CD14-positive monocyte (primary cell): Measurements from ENCODE around the gene QSOX2. TPM values are rescaled to one million over a fixed set of nuclear protein-coding genes. Genes with fewer than 3 reads are reported as not detected.
A peak's percentile ranks its signal among the peaks of the same experiment; 100 is the strongest.

Experiments used
- DNase-seq, 3 donors: peaks; one replicate each; pipeline ENCODE4 v3.0.0-alpha.2; 2011 to 2022
- H2AFZ ChIP-seq: 2 replicates; pipeline ENCODE4 v1.6.0; 2012; ENCODE audit warnings: mild to moderate bottlenecking, low read depth, low read length, inconsistent platforms; ENCODE audit not compliant: insufficient read depth, poor library complexity, severe bottlenecking
- H3K27ac ChIP-seq, 2 donors: 1 replicate in 1 of 2; 2 replicates in 1 of 2; pipeline ENCODE4 v1.5.1; 2012 to 2013; ENCODE audit warnings: low read length in 2 of 2, control low read depth in 1 of 2, inconsistent platforms in 1 of 2, low read depth in 1 of 2, mild to moderate bottlenecking in 1 of 2
- H3K27me3 ChIP-seq, 2 donors: one replicate each; pipeline versions ENCODE4 v1.6.0 to v1.6.1; 2011 to 2013; ENCODE audit warnings: low read length in 2 of 2; ENCODE audit not compliant: control insufficient read depth in 2 of 2, insufficient read depth in 2 of 2
- H3K36me3 ChIP-seq, 2 donors: replicated peaks in 1 of 2; 1 replicate in 1 of 2; 2 replicates in 1 of 2; pipeline versions ENCODE4 v1.5.1 to v1.6.1; 2012 to 2013; ENCODE audit warnings: low read length in 2 of 2, control low read depth in 1 of 2, inconsistent platforms in 1 of 2, mild to moderate bottlenecking in 1 of 2; ENCODE audit not compliant: insufficient read depth in 2 of 2, control insufficient read depth in 1 of 2
- H3K4me1 ChIP-seq, 2 donors: 1 replicate in 1 of 2; 2 replicates in 1 of 2; pipeline versions ENCODE4 v1.5.1 to v1.6.1; 2012 to 2013; ENCODE audit warnings: low read length in 2 of 2, control low read depth in 1 of 2, inconsistent platforms in 1 of 2, mild to moderate bottlenecking in 1 of 2, moderate library complexity in 1 of 2; ENCODE audit not compliant: insufficient read depth in 2 of 2, control insufficient read depth in 1 of 2
- H3K4me2 ChIP-seq: replicated peaks from 2 replicates; pipeline ENCODE3; 2012; ENCODE audit warnings: low read length, moderate library complexity, mild to moderate bottlenecking; ENCODE audit not compliant: poor library complexity, severe bottlenecking; ENCODE audit errors: extremely low read depth
- H3K4me3 ChIP-seq, 3 experiments: fragments of 200-600 bp in 1 of 3; sonication (generic) in 1 of 3; replicated peaks in 1 of 3; 1 replicate in 2 of 3; 2 replicates in 1 of 3; pipeline ENCODE4 v1.5.1; 2011 to 2013; ENCODE audit warnings: low read length in 3 of 3, mild to moderate bottlenecking in 3 of 3, control low read depth in 2 of 3, low read depth in 2 of 3, inconsistent platforms in 1 of 3, moderate library complexity in 1 of 3
- H3K79me2 ChIP-seq: 2 replicates; pipeline ENCODE4 v1.6.0; 2012; ENCODE audit warnings: mild to moderate bottlenecking, control low read depth, inconsistent platforms, low read length, moderate library complexity; ENCODE audit not compliant: insufficient read depth
- H3K9ac ChIP-seq: 2 replicates; pipeline ENCODE4 v1.6.0; 2017; ENCODE audit warnings: low read length, mild to moderate bottlenecking; ENCODE audit not compliant: insufficient read depth, poor library complexity, severe bottlenecking
- H3K9me3 ChIP-seq, 2 donors: replicated peaks in 1 of 2; 1 replicate in 1 of 2; 2 replicates in 1 of 2; pipeline versions ENCODE4 v1.5.1 to v1.6.1; 2012 to 2013; ENCODE audit warnings: low read length in 2 of 2, control low read depth in 1 of 2; ENCODE audit not compliant: control insufficient read depth in 1 of 2, insufficient read depth in 1 of 2
- H4K20me1 ChIP-seq: 2 replicates; pipeline ENCODE4 v1.6.0; 2012; ENCODE audit warnings: mild to moderate bottlenecking, low read length, control low read depth, moderate library complexity; ENCODE audit not compliant: insufficient read depth
- H3K27ac Mint-ChIP-seq, 7 donors: one replicate each; pipeline ENCODE4 v1.8.0; 2020; ENCODE audit warnings: mild to moderate bottlenecking in 7 of 7, mixed read lengths in 7 of 7, moderate library complexity in 6 of 7, inconsistent platforms in 2 of 7
- H3K27me3 Mint-ChIP-seq, 3 donors: one replicate each; pipeline ENCODE4 v1.8.0; 2021 to 2022; ENCODE audit warnings: low read depth in 3 of 3, mild to moderate bottlenecking in 3 of 3, mixed read lengths in 3 of 3, moderate library complexity in 3 of 3, inconsistent platforms in 1 of 3
- H3K36me3 Mint-ChIP-seq, 2 donors: one replicate each; pipeline ENCODE4 v1.8.0; 2020; ENCODE audit warnings: mixed read lengths in 2 of 2, inconsistent platforms in 1 of 2, mild to moderate bottlenecking in 1 of 2
- H3K4me1 Mint-ChIP-seq: one replicate; pipeline ENCODE4 v1.8.0; 2020; ENCODE audit warnings: mild to moderate bottlenecking, mixed read lengths
- H3K4me3 Mint-ChIP-seq, 2 donors: one replicate each; pipeline ENCODE4 v1.8.0; 2020; ENCODE audit warnings: mild to moderate bottlenecking in 2 of 2, mixed read lengths in 2 of 2, moderate library complexity in 1 of 2
- H3K9me3 Mint-ChIP-seq, 7 donors: one replicate each; pipeline ENCODE4 v1.8.0; 2020 to 2022; ENCODE audit warnings: mixed read lengths in 7 of 7, mild to moderate bottlenecking in 6 of 7, moderate library complexity in 6 of 7, inconsistent platforms in 2 of 7
- WGBS: methylation state at CpG from one replicate; pipeline ENCODE4 v1.1.5; 2013; ENCODE audit warnings: missing lambda C conversion rate; ENCODE audit not compliant: insufficient coverage; 5-methylcytosine and 5-hydroxymethylcytosine counted together
- intact Hi-C, 2 donors: fragments of 100-400 bp; cut with micrococcal nuclease; formaldehyde crosslinking; loops; one replicate each; pipeline versions ENCODE4 v1.15.0 to v1.15.1; 2023
- polyA plus RNA-seq, 3 donors: library from polyadenylated mRNA; depleted of rRNA in 1 of 3; unstranded in 2 of 3; stranded (reverse) in 1 of 3; fragments of 300-500 nt in 2 of 3; fragments of >200 nt in 1 of 3; fragmentation: Illumina TruSeq in 2 of 3; gene quantifications; 1 replicate in 2 of 3; 2 replicates in 1 of 3; pipeline ENCODE4 v1.2.3, GENCODE V29; 2012 to 2021
- TF ChIP-seq, protein P1 (sequence below): fragments of 200-600 bp; IDR thresholded peaks from one replicate; pipeline ENCODE4 v1.8.0; 2022; ENCODE audit warnings: antibody characterized with exemption, mild to moderate bottlenecking

QSOX2 gene
- polyA plus RNA-seq, 3 donors = 0.03 to 8.4 (median 0.17) TPM

DNA sequence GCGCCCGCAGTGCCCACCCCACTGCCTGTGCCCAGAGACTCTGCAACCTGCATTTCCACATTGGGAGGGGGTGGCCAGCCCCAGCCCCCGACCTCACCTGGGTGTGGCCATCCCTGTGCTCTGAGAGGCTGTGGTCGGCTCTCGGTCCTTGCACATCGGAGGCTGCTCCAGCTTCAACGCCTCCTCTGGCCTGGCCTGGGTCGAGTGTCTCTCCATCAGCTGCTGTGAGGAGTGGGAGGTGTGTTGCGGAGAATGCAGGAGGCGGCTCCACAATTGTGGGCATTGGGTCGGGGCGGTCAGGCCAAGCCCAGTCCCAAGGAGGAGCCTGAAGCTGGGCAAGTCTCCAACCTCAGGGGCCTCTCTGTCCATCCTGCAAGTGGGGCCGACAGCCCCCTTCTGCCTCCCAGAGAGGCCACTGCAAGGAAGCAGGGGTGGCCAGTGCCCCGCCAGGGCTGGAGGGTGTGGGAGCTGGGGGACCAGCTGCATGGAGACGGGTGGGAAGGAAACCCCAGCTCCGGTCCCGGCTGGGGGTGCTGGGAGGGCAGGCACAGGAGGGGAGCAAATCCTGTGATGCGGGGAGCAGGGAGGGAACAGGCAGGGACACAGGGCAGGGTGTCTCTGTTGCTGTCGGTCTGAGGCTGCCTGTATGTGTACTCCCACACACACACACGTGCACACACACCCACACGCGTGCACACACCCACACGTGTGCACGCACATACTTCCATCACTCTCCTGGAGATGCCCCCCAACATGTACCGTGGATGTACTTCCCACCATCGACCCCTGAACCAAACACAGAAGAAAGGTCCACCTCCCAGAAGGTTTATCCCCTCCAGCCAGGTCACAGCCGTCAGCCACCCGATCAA lies 29.4 kb upstream of the QSOX2 start:
- DNase-seq = no peak
- Histone ChIP-seq H3K9me3 (no peaks in the 10 kb centered on the region), H2AFZ (no peak overlapping the region), H4K20me1 (no peaks in the 10 kb centered on the region), H3K27me3 (no peaks in the 10 kb centered on the region), H3K36me3 (no peaks in the 10 kb centered on the region), H3K79me2 (no peaks in the 10 kb centered on the region), H3K4me1 (peaks cover 4 to 7% of the 10 kb centered on the region in 2 donors), H3K9ac (no peak overlapping the region), H3K4me2 (no peak overlapping the region), H3K27ac (no peak overlapping the region), H3K4me3 (no peak overlapping the region)
- peaks cover 6% of the 10 kb centered on the region for H3K4me1 Mint-ChIP-seq
- TF ChIP-seq, protein P1, sequence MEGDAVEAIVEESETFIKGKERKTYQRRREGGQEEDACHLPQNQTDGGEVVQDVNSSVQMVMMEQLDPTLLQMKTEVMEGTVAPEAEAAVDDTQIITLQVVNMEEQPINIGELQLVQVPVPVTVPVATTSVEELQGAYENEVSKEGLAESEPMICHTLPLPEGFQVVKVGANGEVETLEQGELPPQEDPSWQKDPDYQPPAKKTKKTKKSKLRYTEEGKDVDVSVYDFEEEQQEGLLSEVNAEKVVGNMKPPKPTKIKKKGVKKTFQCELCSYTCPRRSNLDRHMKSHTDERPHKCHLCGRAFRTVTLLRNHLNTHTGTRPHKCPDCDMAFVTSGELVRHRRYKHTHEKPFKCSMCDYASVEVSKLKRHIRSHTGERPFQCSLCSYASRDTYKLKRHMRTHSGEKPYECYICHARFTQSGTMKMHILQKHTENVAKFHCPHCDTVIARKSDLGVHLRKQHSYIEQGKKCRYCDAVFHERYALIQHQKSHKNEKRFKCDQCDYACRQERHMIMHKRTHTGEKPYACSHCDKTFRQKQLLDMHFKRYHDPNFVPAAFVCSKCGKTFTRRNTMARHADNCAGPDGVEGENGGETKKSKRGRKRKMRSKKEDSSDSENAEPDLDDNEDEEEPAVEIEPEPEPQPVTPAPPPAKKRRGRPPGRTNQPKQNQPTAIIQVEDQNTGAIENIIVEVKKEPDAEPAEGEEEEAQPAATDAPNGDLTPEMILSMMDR = no peak
- H3K4me3 Mint-ChIP-seq = peak overlapping the region in 1 of 2 donors; percentile 3
- 87% methylated on average over 25 of the region's 28 CpGs for WGBS
- H3K36me3 Mint-ChIP-seq = no peaks in the 10 kb centered on the region
- peaks cover 5 to 17% (median 8%) of the 10 kb centered on the region in 3 donors for H3K27me3 Mint-ChIP-seq
- H3K27ac Mint-ChIP-seq = peak overlapping the region in 1 of 7 donors; percentile 13
- H3K9me3 Mint-ChIP-seq = no peaks in the 10 kb centered on the region
- intact Hi-C loops = no loop called here

- DNase-seq = no peak
- Histone ChIP-seq H3K4me1 (peaks cover 10 to 14% of the 10 kb centered on the region in 2 donors), H4K20me1 (no peaks in the 10 kb centered on the region), H3K4me3 (no peak overlapping the region), H3K9ac (no peak overlapping the region), H3K79me2 (no peaks in the 10 kb centered on the region), H3K36me3 (no peaks in the 10 kb centered on the region), H3K27ac (no peak overlapping the region), H3K27me3 (no peaks in the 10 kb centered on the region), H3K4me2 (no peak overlapping the region), H3K9me3 (no peaks in the 10 kb centered on the region), H2AFZ (no peak overlapping the region)
- no peak overlapping the region for H3K27ac Mint-ChIP-seq
- 95% methylated on average over 28 of the region's 28 CpGs for WGBS
- H3K4me1 Mint-ChIP-seq = peaks cover 11% of the 10 kb centered on the region
- no peaks in the 10 kb centered on the region for H3K36me3 Mint-ChIP-seq
- intact Hi-C loops = no loop called here
- H3K4me3 Mint-ChIP-seq = no peak overlapping the region
- H3K9me3 Mint-ChIP-seq = no peaks in the 10 kb centered on the region
- peaks cover 5 to 17% (median 5%) of the 10 kb centered on the region in 3 donors for H3K27me3 Mint-ChIP-seq
- TF ChIP-seq, protein P1 = no peak
Measured at GRCh38 chr9:136273921-136274785, 28.5 kb upstream of the QSOX2 start.
